Suppressor macrophage (primary cell): ENCODE data around the gene SLC38A8.

ENCODE experiments used
- DNase-seq, 4 experiments: peaks; one replicate each; pipeline ENCODE4 v3.0.0-alpha.2; 2020 to 2022

The SLC38A8 gene

DNA sequence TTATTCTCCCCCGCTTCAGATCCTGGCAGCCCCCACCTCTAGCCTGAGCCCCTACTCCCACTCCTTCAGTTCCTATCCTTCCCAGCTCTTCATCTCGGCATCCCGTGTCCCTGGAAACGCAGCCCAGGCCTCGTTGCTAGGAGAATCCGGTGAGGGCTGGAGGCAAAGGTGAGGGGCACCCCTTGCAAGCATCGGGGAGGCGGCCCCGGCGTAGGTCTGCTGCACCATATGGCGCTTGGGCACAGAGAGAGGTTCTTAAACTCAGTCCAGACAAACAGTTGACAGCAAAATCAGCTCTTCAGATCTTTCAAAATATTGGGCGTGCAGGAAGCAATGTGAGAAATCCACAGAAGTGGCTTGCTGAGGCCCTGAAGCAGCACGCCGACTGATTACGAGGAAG is 15.0 kb downstream of the SLC38A8 start:
- DNase-seq = no peak

DNA sequence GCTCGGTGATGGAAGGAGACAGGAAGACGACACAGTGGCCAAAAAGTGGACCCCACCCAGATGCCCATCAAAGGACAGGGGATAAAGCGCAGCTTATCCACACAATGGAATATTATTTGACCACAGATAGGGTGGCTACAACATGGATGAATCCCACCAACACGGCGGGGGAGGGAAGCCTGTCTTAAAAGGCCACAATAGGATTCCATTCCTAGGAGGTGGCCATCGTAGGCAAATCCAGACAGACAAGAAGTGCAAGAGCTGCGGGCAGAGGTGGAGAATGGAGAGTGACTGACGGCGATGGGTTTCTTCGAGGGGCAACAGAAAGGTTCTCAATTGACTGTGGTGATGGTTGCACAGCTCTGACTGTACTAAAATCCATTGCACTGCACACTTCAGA is 16.0 kb downstream of the SLC38A8 start:
- DNase-seq = no peak

GRCh38 chr16:84024854-84025253 is 17.7 kb downstream of the SLC38A8 start:
- DNase-seq = no peak

DNA sequence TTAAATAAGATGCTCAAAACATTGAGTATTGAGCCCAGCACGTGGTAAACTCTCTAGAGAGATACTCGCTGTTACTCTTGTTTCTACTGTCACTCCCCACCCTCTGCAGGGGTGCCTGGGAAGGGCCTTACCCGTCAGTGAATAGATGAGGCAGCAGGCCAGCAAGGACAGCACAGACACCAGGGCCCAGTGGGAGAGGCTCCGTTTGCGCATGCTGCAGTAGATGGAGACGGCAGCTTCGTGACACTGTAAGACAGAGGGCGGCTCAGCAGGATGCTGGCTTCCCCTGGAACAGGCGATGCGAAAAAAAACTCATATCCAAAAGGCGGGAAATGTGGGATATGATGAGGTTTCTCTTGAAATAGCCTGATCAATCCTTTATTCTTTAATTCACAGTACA is 20.0 kb downstream of the SLC38A8 start:
- DNase-seq = no peak

- no peak for DNase-seq
Observed at GRCh38 chr16:84021488-84021887, 21.1 kb downstream of the SLC38A8 start.

- no peak for DNase-seq
Observed at GRCh38 chr16:84020353-84020752, 22.2 kb downstream of the SLC38A8 start.

- DNase-seq = no peak
Observed at GRCh38 chr16:84018710-84019109, 23.9 kb downstream of the SLC38A8 start.

- DNase-seq = no peak
Observed at GRCh38 chr16:84016477-84016876, 26.1 kb downstream of the SLC38A8 start.

DNA sequence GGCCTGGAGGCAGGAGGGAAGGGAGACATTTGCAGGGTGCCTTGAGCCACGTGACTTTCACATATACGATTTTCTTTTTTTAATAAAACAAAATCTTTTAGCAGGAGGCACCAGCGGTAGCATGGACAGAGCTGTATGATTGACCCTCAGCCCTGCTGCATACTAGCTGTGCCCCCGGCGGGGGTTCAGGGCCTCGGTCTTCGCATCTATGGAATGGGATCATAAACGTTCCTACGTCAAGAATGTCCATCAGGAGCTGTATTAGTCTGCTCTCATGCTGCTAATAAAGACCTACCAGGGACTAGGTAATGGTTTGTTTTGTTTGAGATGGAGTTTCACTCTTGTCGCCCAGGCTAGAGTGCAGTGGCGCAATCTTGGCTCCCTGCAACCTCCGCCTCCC is 27.2 kb downstream of the SLC38A8 start:
- no peak for DNase-seq

DNA sequence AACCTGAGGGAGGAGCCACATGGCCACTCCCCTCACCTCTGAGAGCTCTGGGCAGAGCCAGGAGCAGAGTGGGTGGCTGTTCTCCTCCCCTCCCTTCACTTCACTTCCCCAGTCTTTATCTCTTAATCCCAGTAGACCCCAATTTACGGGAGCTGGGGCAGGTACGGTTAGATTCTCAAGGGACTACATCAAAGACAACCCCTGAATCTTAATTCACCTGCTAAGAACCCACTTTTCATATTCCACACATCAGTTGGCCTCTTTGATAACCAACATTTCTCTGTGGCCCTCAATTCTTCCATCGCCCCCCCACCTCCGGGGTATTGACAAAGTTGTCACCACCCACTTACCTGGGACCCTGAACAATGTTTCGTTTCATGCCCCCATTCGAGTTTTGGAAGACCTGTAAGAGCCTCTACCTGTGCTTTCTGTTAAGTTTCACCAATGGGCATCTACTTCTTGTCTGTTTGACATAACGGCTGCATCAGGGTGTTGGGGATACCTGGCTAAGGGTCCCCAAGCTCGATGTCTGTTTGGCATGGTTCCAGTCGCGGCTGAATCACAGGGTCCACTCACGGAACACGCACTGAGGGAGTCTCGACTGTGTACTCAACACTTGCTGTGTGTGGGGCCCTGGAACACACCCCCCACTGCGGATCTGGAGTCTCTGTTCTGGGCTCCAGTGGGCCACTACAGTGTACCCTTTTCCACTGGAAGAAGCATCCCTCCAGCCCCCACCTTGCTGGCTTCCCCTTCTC is 27.8 kb downstream of the SLC38A8 start:
- no peak for DNase-seq

DNA sequence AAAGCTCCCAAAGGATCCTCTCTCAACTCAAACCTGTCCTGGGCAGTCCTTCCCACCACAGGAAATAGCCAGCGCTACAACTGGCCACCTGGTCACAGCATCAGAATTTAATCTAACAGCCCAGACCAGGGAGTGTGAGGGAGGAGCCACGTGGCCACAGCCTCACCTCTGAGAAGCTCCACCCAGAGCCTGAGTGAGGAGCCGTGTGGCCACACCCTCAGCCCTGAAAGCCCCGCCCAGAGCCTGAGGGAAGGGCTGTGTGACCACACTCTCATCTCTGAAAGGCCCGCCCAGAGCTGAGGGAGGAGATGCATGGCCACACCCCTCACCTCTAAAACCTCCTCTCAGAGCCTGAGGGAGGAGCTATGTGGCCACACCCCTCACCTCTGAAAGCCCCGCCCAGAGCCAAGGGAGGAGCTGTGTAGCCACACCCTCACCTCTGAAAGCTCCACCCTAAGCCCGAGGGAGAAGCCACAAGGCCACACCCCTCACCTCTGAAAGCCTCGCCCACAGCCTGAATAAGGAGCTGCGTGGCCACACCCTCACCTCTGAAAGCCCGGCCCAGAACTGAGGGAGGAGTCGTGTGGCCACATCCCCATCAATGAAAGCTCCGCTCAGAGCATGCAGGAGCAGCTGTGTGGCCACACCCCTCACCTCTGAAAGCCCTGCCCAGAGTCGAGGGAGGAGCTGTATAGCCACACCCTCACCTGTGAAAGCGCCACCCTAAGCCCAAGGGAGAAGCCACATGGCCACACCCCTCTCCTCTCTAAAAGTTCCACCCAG is 28.6 kb downstream of the SLC38A8 start:
- peak; percentile 28 to 59 (median 50) for DNase-seq

- no peak for DNase-seq
Observed at GRCh38 chr16:84009282-84009681, 33.3 kb downstream of the SLC38A8 start.

DNA sequence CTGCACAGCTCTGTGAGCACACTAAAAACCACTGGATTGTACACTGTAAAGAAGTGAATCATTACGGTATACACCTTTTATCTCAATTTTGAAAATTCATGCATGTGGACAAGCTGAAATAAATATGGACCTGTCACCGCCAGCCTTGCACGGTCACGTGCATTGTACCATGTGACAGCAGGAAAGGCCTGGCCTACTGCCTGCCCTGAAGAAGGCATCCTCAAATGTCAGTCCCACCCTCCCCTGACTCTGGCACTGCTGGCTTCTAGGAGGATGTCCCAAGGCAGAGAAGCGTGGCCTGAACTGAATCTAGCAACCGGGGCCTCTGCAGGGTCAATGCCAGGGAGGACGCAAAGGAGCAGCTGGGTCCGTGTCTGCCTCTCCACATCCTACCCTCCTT is 34.6 kb downstream of the SLC38A8 start:
- no peak for DNase-seq

- DNase-seq = no peak
Observed at GRCh38 chr16:84007520-84007919, 35.1 kb downstream of the SLC38A8 start.

DNA sequence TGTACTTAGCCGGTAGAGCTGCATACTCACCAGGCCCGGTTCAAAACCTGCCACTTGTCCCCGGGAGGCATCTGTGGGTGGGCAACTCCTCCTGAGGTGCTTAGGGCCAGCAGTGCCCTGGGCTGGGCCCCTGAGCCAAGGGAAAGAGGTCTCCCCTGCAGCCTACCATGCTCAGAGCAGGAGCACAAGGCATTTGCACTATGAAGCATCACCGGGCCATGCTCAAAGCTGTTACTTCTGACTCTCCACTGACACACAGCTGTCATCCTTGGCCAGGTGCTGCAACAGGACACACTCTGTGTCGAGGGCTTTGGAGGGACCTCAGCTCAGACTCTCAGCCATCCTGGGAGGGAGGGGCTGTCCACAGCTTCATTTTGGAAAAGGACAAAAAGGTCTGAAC is 37.2 kb downstream of the SLC38A8 start:
- no peak for DNase-seq

DNA sequence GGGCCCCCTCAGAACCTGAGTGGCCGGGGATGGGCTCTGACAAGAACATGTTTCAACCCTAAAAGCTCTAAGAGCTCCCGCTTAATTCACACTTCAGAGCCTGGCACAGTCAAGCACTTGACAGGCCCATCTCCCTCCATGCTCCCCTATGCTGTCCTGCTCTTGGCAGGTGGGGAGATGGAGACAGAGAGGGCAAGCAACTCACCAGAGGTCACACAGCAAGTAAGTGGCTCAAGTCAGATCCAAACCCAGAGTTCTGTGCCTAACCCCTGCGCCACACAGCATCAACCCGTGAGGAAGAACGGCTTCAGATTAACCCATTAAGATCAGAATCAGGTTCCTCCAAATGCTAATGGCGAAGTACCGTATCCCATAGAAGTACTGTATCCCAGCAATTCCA is 38.2 kb downstream of the SLC38A8 start:
- no peak for DNase-seq

GRCh38 chr16:84003038-84003437 is 39.6 kb downstream of the SLC38A8 start:
- DNase-seq = no peak

- no peak for DNase-seq
Observed at GRCh38 chr16:84001726-84002125, 40.9 kb downstream of the SLC38A8 start.

DNA sequence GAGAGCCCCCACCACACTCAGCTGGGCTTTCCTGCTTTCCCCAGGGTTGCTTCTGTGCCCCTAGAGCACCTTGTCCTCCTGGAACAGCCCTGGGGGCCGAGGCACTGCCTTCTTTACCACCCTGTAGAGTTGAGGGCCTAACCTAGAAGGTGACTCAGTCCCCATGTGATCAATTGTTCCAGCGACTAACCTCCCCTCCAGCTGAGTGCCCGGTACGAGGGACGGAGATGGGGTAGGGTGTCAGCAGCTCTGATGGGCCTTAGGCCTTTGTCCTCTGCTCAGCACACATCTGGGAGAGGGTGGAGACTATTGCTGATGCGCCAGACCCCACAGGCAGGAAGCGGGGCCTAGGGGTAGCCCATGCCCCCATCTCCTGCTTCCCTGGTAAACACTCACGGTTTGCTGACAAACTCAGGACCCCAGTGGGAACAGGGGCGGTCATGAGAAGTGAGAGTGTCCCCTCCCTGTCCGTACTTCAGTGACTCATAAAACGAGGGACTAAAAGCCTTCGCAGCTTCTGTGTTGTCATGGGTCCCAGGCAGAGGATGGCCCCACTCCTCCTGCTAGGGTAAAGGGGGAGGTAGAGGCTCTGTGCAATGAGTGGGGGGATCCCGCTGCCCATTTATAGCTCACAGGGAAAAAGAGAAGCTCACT is 41.5 kb downstream of the SLC38A8 start:
- DNase-seq = no peak

- no peak for DNase-seq
Observed at GRCh38 chr16:83998091-83998490, 44.5 kb downstream of the SLC38A8 start.

- DNase-seq = no peak
Observed at GRCh38 chr16:83996481-83997252, 45.9 kb downstream of the SLC38A8 start.

GRCh38 chr16:83995754-83996153 is 46.8 kb downstream of the SLC38A8 start:
- peak in 2 of 4 experiments; percentile 21 to 31 for DNase-seq

DNA sequence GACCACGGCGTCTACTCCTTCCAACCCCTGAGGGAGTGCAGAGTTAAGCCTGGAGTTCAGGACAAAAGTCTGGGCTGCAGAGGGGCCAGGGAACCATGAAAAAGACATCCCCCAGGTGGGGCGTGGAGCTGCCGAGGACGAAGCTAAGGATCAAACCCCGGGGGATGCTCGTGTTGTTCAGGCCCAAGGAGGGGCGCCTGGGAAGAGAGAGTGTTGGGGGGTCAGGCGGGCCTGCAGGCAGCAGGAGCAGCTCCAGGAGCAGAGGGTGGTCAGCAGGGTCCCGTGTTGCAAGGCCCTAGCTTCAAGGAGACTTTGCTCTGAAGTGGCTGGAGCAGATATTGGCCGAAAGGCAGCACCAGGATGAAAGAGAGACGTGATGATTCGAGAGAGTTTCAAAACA is 47.9 kb downstream of the SLC38A8 start:
- DNase-seq = peak in 1 of 4 experiments; percentile 22
